IPS-20b (cell line): ENCODE data around the gene INTS6.

Experiments
- H3K27ac ChIP-seq: one replicate; pipeline ENCODE4 v1.5.1; 2013; ENCODE audit warnings: low read length
- H3K27me3 ChIP-seq: 2 replicates; pipeline ENCODE4 v1.6.1; 2013; ENCODE audit warnings: mild to moderate bottlenecking, low read length, inconsistent platforms; ENCODE audit not compliant: insufficient read depth
- H3K36me3 ChIP-seq: 2 replicates; pipeline ENCODE4 v1.6.1; 2013; ENCODE audit warnings: low read depth, mild to moderate bottlenecking, inconsistent platforms, low read length, moderate library complexity; ENCODE audit not compliant: insufficient read depth
- H3K4me1 ChIP-seq: 2 replicates; pipeline ENCODE4 v1.6.1; 2013; ENCODE audit warnings: mild to moderate bottlenecking, control low read depth, inconsistent platforms, low read length, moderate library complexity; ENCODE audit not compliant: insufficient read depth
- H3K4me3 ChIP-seq: 2 replicates; pipeline ENCODE4 v1.5.1; 2013; ENCODE audit warnings: mild to moderate bottlenecking, low read length, inconsistent platforms
- H3K9ac ChIP-seq: 2 replicates; pipeline ENCODE4 v1.6.1; 2013; ENCODE audit warnings: low read depth, mild to moderate bottlenecking, inconsistent platforms, low read length, moderate library complexity
- H3K9me3 ChIP-seq: 2 replicates; pipeline ENCODE4 v1.6.1; 2013; ENCODE audit warnings: mild to moderate bottlenecking, low read depth, low read length, inconsistent platforms; ENCODE audit not compliant: insufficient read depth

INTS6 gene

GRCh38 chr13:51452361-51453206 lies at the start of gene INTS6:
INTS6 (minus strand) TSS chr13:51453036; CDS start chr13:51452525, 511 bp downstream.
- H3K4me3 ChIP-seq, result peak within 1 kb of the TSS; percentile 84
- H3K4me1 ChIP-seq, result peaks cover 14% of the 10 kb centered on the region
- peaks cover 46% of the 10 kb centered on the region for H3K36me3 ChIP-seq
- peak within 1 kb of the TSS; percentile 92 for H3K9ac ChIP-seq
- H3K9me3 ChIP-seq, result peaks cover 8% of the 10 kb centered on the region; the same call in 1 of the 2 replicates
- H3K27me3 ChIP-seq, result no peaks in the 10 kb centered on the region
- H3K27ac ChIP-seq, result peak within 1 kb of the TSS; percentile 82

GRCh38 chr13:51502153-51502651 lies 49.4 kb upstream of the INTS6 start:
- Histone ChIP-seq H3K36me3 (no peaks in the 10 kb centered on the region), H3K27ac (no peak overlapping the region), H3K4me3 (no peak overlapping the region), H3K9ac (no peak overlapping the region), H3K27me3 (no peaks in the 10 kb centered on the region), H3K4me1 (no peaks in the 10 kb centered on the region), H3K9me3 (no peaks in the 10 kb centered on the region)

- no peak overlapping the region for H3K4me3 ChIP-seq
- no peaks in the 10 kb centered on the region for H3K27me3 ChIP-seq
- no peaks in the 10 kb centered on the region for H3K4me1 ChIP-seq
- no peak overlapping the region for H3K9ac ChIP-seq
- H3K27ac ChIP-seq, result no peak overlapping the region
- H3K9me3 ChIP-seq, result no peaks in the 10 kb centered on the region
- H3K36me3 ChIP-seq, result no peaks in the 10 kb centered on the region
Measured at GRCh38 chr13:51501592-51502152, 48.8 kb upstream of the INTS6 start.

GRCh38 chr13:51501096-51501495 lies 48.3 kb upstream of the INTS6 start:
- no peak overlapping the region for H3K9ac ChIP-seq
- no peaks in the 10 kb centered on the region for H3K36me3 ChIP-seq
- no peak overlapping the region for H3K27ac ChIP-seq
- H3K4me1 ChIP-seq, result no peaks in the 10 kb centered on the region
- H3K27me3 ChIP-seq, result no peaks in the 10 kb centered on the region
- H3K4me3 ChIP-seq, result no peak overlapping the region
- H3K9me3 ChIP-seq, result no peaks in the 10 kb centered on the region

- no peaks in the 10 kb centered on the region for H3K36me3 ChIP-seq
- H3K9me3 ChIP-seq, result no peaks in the 10 kb centered on the region
- H3K4me1 ChIP-seq, result no peaks in the 10 kb centered on the region
- no peak overlapping the region for H3K27ac ChIP-seq
- no peaks in the 10 kb centered on the region for H3K27me3 ChIP-seq
- H3K9ac ChIP-seq, result no peak overlapping the region
- no peak overlapping the region for H3K4me3 ChIP-seq
Measured at GRCh38 chr13:51500687-51501086, 47.9 kb upstream of the INTS6 start.

GRCh38 chr13:51499841-51500240 lies 47.0 kb upstream of the INTS6 start:
- H3K36me3 ChIP-seq, result no peaks in the 10 kb centered on the region
- no peaks in the 10 kb centered on the region for H3K27me3 ChIP-seq
- H3K9me3 ChIP-seq, result no peaks in the 10 kb centered on the region
- no peak overlapping the region for H3K4me3 ChIP-seq
- H3K27ac ChIP-seq, result no peak overlapping the region
- no peaks in the 10 kb centered on the region for H3K4me1 ChIP-seq
- H3K9ac ChIP-seq, result no peak overlapping the region

GRCh38 chr13:51495316-51495715 lies 42.5 kb upstream of the INTS6 start:
- Histone ChIP-seq H3K27ac (no peak overlapping the region), H3K4me3 (no peak overlapping the region), H3K4me1 (no peaks in the 10 kb centered on the region), H3K9me3 (no peaks in the 10 kb centered on the region), H3K9ac (no peak overlapping the region), H3K27me3 (no peaks in the 10 kb centered on the region), H3K36me3 (no peaks in the 10 kb centered on the region)

- H3K9me3 ChIP-seq, result no peaks in the 10 kb centered on the region
- no peak overlapping the region for H3K4me3 ChIP-seq
- no peak overlapping the region for H3K27ac ChIP-seq
- no peaks in the 10 kb centered on the region for H3K27me3 ChIP-seq
- no peaks in the 10 kb centered on the region for H3K36me3 ChIP-seq
- no peak overlapping the region for H3K9ac ChIP-seq
- H3K4me1 ChIP-seq, result no peaks in the 10 kb centered on the region
Measured at GRCh38 chr13:51494156-51494555, 41.3 kb upstream of the INTS6 start.

- Histone ChIP-seq H3K4me3 (no peak overlapping the region), H3K27ac (no peak overlapping the region), H3K27me3 (no peaks in the 10 kb centered on the region), H3K9ac (no peak overlapping the region), H3K4me1 (no peaks in the 10 kb centered on the region), H3K9me3 (no peaks in the 10 kb centered on the region), H3K36me3 (no peaks in the 10 kb centered on the region)
Measured at GRCh38 chr13:51488212-51488611, 35.4 kb upstream of the INTS6 start.

GRCh38 chr13:51481656-51482055 lies 28.8 kb upstream of the INTS6 start:
- Histone ChIP-seq H3K36me3 (no peaks in the 10 kb centered on the region), H3K4me1 (no peaks in the 10 kb centered on the region), H3K27ac (no peak overlapping the region), H3K27me3 (no peaks in the 10 kb centered on the region), H3K9ac (no peak overlapping the region), H3K4me3 (no peak overlapping the region), H3K9me3 (no peaks in the 10 kb centered on the region)

GRCh38 chr13:51479199-51479523 lies 26.3 kb upstream of the INTS6 start:
- H3K9ac ChIP-seq, result no peak overlapping the region
- H3K27me3 ChIP-seq, result no peaks in the 10 kb centered on the region
- no peaks in the 10 kb centered on the region for H3K36me3 ChIP-seq
- no peaks in the 10 kb centered on the region for H3K9me3 ChIP-seq
- no peak overlapping the region for H3K27ac ChIP-seq
- no peak overlapping the region for H3K4me3 ChIP-seq
- no peaks in the 10 kb centered on the region for H3K4me1 ChIP-seq
